GM19043 (cell line): Measurements from ENCODE around the gene APLN.

ENCODE experiments used
- ATAC-seq: cut with Tn5 transposase; IDR thresholded peaks from one replicate; pipeline ENCODE4 v1.9.1; 2021; ENCODE audit warnings: low read depth; ENCODE audit not compliant: unreplicated experiment

The APLN gene

GRCh38 chrX:129642641-129643040 lies 12.1 kb downstream of the APLN start:
- no peak for ATAC-seq

- no peak for ATAC-seq
Measured at GRCh38 chrX:129641941-129642340, 12.8 kb downstream of the APLN start.

DNA sequence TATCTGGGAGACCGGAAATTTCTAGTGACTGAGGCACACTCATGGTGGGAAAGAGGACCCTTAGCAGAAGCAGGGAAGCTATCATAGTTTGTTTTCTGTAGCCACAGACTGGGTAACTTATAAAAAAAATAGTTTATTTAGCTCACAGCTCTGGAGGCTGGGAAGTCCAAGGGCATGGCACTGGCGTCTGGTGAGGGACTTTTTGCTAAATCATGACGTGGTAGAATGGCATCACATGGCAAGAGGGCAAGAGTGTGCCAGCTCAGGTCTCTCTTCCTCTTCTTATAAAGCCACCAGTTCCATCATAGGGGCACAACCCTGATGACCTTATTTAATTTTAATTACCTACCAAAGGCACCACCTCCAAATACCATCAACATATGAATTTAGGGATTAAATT lies 13.3 kb downstream of the APLN start:
- ATAC-seq: no peak

- ATAC-seq: no peak
Measured at GRCh38 chrX:129640737-129641136, 14.0 kb downstream of the APLN start.

- no peak for ATAC-seq
Measured at GRCh38 chrX:129638917-129639316, 15.8 kb downstream of the APLN start.

- peak; percentile 85 for ATAC-seq
Measured at GRCh38 chrX:129637217-129638109, 17.3 kb downstream of the APLN start.

GRCh38 chrX:129636175-129636681 lies 18.5 kb downstream of the APLN start:
- no peak for ATAC-seq

DNA sequence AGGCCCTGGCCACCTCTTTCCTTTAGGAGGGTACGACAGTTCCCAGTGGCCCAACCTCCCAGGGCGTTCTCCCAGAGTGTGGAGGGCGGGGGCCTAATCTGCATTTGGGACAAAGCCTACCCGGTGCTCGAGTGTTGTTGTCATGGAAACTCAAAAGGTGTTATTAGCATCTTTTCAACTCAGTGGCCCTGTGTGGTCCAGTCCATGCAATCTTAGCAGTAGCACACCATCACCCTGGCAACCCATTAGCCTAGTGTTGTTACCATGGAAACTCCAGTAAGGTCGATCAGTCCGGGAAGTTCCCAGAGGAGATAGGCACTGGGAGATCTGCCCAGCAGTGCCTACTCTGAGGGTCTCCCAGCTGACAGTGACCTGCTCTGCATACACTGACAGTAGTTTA lies 20.2 kb downstream of the APLN start:
- ATAC-seq: no peak

DNA sequence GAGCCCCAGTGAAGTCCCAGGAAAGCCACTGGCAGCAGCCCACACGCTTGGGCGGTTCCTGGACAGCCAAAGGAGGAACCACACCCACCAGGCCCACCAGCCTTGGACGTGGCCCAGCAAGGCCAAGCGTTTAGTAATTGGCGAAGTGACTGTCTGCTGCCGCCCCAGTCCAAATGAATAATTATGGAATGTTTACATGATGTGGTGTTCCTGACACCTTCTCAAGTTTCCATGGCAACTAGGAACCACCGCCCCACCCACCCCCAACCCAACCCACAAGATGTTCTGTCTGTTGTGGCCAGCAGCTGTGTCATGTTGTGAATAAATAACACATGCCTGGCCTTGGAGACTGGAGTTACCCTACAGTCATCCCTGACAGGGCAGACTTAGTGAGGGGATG lies 22.3 kb downstream of the APLN start:
- no peak for ATAC-seq

GRCh38 chrX:129631849-129632248 lies 22.9 kb downstream of the APLN start:
- ATAC-seq: no peak

DNA sequence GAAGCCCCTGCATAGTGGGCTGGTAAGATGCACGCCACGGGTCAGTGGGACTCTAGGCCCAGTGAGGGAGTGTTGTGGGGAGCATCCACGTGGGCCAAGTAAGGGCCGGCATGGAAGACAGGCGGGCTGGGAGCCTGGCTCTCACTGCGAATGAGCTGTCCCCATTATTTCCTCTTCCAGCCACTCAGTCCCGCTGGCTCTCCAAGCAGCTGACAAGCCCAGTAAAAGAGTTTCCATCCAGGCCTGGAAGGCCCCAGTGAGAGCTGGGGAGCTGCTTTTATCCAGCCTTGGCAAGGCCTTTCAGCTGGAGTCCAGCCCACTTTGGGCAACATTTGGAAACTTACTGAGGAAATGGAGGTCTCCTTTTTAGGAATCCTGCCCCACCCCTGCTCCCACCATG lies 24.9 kb downstream of the APLN start:
- no peak for ATAC-seq

DNA sequence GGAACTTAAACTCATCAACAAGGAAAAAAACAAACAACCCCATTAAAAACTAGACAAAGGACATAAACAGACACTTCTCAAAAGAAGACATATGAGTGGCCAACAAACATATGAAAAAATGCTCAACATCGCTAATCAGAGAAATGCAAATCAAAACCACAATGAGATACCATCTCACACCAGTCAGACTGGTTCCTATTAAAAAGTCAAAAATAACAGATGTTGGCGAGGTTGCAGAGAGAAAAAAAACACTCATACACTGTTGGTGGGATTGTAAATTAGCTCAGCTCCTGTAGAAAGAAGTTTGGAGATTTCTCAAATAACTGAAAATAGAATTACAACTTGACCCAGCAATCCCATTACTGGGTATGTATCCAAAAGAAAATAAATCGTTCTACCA lies 28.7 kb downstream of the APLN start:
- no peak for ATAC-seq

DNA sequence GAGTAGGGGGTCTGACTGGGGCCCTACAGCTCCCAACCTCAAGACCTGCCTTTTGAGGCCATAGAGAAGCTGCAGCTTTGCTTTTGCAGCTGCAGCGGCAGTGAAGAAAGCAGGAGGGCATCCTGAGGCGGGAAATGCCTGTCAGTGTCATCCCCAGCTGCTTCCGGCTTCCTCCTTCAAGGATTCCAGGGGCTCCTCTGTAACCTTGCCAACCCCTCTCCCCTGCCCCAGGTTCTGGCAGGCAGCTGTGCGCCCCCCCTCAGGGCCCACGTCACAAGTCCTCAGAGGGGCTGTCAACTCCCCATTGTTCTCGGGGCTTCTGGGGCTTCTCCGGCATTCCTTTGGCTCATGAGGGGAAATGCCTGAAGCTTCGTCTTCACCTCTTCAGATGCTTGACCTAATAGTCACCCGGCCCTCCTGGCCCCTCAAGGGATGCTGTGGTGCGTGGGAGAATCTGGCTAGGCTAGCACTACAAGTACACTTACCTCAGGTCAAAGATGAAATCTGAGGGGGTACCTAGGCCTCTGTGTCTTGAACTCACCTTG lies 31.9 kb downstream of the APLN start:
- ATAC-seq: no peak

DNA sequence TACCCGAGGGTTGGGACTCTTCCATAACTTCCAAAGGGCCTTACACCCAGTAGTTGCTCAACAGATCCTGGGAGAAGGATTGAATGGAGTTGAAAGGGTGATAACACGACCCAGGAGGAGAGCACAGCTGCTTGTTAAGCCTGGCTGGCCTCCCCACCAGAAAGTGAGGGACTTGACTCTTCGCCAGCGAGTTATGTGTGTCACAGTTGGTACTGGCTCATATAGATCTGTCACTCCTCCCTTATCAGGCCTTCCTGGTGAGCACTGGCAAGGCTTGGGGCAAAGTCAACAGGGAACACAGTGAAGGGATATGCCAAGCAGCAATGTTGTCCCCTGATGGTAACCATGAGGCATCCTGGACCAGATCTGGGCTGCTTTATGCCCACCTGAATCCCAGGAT lies 35.8 kb downstream of the APLN start:
- ATAC-seq: no peak

DNA sequence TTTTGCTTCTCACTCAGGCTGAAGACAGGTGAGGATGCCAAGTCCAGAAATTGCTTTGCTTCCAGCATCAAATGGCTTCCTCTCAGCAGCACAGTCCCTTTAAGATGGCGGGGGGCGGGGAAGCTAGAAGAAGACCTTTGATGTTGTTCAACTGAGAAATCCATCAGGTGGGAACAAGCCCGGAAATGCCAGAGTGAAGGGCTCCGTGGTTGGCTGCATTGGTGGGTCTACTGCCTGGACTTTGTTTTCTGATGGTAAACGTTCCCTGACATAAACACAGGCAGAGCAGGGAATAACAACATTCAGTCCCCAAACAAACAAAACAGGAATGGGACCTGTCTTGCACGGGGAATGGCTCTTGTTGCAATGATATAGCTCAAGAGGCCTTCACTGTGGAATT lies 37.3 kb downstream of the APLN start:
- no peak for ATAC-seq

DNA sequence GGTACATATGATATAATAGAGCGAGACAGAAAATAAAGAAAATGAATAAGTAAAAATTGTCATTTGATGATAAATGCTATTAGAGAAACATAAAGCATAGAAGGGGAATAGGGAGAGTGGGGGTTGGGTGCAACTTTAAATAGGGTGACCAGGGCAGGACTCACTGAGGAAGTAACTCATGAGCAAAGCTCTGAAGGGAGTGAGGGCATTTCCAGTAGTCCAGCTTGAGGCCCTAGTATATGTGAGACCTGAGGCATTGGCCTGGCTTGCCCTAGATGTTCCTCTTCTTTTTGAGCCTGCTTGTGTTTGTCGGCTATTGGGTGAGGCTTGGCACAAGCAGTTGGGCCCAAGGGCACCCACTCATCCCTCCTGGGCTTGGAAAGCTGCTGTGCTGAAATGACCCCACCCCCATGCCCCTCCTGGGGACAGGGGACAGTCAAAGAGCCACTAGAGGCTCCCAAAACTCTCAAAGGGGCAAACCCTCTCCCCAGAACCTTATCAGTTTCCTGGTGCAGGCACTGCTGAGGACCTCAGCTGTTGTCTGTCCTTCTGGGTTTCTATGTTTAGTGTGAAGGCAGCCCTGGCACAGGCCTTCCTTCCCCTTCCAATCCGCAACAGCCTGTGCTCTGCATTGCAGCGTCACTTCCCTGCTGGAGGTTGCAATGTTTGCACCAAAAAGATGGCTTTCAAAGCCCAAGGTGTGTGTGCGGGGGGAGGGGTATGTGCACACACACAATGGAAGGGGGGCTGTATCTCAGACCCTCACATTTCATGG lies 40.1 kb downstream of the APLN start:
- no peak for ATAC-seq

DNA sequence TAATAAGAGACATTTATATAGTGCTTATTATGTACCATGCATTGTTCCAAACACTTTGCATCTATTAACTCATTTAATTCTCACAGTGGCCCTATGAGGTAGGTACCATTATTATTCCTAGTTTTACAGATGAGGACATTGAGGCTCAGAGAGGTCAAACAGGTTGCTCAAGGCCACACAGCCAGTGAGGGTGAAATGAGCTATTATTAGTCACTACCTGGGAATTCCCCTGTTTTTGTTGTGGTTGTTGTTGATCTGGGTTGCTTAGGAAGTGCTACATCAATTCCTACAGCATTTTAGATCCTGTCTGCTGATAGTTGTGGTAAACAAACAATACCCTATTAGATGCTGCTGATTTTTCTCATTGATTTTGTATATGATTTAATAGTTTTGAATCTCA lies 41.2 kb downstream of the APLN start:
- ATAC-seq: no peak

GRCh38 chrX:129612396-129612795 lies 42.4 kb downstream of the APLN start:
- ATAC-seq: no peak

DNA sequence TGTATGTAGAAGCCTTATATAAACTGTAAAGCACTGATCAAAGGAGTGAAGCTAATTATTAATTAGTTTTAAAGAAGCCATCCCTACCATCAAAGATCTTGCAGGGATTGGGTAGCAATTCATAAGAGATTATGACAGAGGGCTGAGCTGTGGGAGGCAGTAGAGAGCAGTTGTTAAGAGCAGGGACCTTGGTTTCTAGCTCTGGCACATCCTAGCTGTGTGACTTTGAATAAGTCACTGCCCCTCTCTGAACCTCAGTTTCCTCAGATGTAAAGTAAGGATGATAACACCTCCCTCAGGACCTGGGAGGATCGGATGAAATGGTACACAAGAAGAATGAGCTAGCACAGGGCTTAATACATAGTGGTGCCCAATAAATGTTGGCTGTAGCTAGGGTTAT lies 45.4 kb downstream of the APLN start:
- no peak for ATAC-seq

DNA sequence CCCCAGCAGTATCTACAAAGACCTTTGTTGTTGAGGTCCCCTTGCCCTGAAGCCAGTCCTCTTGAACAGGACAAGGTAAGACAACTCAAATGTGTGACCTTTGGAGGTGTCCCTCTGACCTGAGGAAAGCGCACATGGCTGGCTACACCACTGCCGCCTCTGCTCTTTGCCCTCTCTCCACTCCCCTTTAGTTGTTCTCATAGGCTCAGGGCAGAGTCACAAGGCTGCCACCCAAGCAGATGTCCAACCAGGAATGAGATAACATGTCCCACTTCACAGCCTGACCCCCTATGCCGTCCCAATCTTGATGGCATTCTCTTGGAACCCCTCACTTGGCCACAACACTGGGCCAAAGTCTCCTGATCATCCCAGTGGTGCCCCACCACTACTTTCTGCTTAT lies 46.3 kb downstream of the APLN start:
- no peak for ATAC-seq

DNA sequence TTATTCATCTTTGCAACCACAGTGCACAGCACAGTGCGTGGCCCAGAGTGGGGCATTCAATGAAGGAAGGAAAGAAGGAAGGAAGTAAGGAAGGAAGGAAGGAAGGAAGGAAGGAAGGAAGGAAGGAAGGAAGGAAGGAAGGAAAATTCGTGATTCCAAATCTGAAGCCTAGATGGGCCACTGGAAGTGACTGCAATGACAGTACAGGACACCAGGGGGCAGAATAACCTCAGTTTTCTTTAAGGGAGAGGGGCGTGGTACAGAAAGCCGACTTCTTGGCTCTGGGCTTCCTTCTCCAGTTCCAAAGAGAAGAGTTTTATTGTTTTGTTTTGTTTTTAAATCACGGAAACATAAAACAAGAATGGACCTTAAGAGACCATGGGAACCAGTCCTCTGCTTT lies 47.8 kb downstream of the APLN start:
- ATAC-seq: no peak
